Fibroblast of the aortic adventitia (primary cell): ENCODE measurements around the gene BRD7. TPM values are rescaled to one million over a fixed set of nuclear protein-coding genes. Genes with fewer than 3 reads are reported as not detected.

Experiments
- DNase-seq: peaks from one replicate; pipeline ENCODE4 v3.0.0-alpha.2; 2010; ENCODE audit warnings: low read depth
- H3K4me3 ChIP-seq: 2 replicates; pipeline ENCODE4 v1.5.1; 2011; ENCODE audit warnings: low read depth, mild to moderate bottlenecking, control low read depth, low read length, moderate library complexity
- total RNA-seq: library from RNA; depleted of rRNA; stranded (reverse); fragments of >200 nt; gene quantifications from 2 replicates; pipeline ENCODE4 v1.2.3, GENCODE V29; 2012; ENCODE audit warnings: low replicate concordance
- TF ChIP-seq, protein P1 (sequence below): IDR thresholded peaks from 2 replicates; pipeline ENCODE4 v1.5.1; 2011; ENCODE audit warnings: mild to moderate bottlenecking, low read length, control low read depth, inconsistent platforms; ENCODE audit not compliant: insufficient read depth

The BRD7 gene
- total RNA-seq, 1 donor = 34.0 TPM

DNA sequence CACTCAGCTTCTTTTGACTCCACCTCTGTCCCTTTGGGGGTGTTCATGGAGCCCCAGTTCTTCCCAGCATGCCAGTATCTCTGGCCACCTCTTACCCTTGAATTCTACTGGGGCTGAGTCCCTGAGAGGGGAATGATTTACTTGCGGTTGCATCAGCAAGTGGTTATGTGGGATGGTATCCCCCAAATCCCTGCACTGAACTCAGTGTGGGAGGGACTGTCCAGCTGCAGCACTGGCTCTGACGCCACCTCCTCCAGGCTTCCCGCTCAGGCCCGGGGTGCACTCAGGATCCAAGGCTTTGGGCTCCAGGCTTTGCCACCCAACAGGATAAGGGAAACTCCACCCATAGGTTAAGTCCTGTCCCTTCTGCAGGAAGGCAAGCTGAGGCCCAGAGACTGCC is 21.1 kb upstream of the BRD7 start:
- no peak overlapping the region for H3K4me3 ChIP-seq
- no peak for DNase-seq
- TF ChIP-seq, protein P1, sequence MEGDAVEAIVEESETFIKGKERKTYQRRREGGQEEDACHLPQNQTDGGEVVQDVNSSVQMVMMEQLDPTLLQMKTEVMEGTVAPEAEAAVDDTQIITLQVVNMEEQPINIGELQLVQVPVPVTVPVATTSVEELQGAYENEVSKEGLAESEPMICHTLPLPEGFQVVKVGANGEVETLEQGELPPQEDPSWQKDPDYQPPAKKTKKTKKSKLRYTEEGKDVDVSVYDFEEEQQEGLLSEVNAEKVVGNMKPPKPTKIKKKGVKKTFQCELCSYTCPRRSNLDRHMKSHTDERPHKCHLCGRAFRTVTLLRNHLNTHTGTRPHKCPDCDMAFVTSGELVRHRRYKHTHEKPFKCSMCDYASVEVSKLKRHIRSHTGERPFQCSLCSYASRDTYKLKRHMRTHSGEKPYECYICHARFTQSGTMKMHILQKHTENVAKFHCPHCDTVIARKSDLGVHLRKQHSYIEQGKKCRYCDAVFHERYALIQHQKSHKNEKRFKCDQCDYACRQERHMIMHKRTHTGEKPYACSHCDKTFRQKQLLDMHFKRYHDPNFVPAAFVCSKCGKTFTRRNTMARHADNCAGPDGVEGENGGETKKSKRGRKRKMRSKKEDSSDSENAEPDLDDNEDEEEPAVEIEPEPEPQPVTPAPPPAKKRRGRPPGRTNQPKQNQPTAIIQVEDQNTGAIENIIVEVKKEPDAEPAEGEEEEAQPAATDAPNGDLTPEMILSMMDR = no peak

GRCh38 chr16:50388496-50388895 is 19.7 kb upstream of the BRD7 start:
- TF ChIP-seq, protein P1 = no peak
- no peak for DNase-seq
- H3K4me3 ChIP-seq = no peak overlapping the region

DNA sequence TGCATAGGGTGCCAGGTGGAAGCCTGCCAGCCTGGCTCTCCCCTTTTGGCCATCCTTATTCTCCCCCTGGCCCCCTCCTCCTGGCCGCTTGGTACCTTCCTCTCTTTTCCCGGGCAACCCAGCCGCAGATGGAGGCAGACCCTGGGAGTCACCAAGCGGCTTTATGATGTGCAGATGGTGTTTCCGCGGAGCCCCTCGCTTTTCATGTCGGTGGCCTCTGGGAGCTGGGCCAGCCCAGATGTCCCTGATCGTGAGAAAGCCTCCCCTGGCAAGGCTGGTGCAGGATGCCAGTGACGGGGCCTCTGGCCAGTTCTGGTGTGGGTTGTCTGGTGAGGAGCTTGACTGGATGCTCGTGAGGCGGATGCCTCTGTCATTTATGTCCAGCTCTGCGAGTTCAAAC is 18.0 kb upstream of the BRD7 start:
- no peak for DNase-seq
- H3K4me3 ChIP-seq = no peak overlapping the region
- TF ChIP-seq, protein P1 = no peak

DNA sequence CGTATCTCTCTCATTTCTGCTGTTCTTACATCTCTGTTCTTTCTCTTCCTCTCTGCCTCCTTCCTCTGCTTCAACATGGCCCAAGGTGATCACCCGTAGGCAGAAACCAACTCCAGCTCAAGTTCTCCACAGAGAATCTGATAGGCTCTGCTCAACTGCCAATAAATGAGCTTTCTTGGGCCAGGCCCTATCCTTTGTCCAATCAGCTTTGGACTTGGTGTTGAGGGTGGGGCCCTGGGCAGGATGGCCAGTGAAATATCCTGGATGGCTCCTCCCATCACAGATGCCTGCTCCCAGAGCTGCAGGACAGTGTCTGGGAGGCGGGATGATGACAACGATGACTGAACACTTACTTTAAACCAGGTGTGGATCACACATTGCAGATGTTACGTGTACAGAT is 17.4 kb upstream of the BRD7 start:
- TF ChIP-seq, protein P1 = no peak
- DNase-seq = no peak
- no peak overlapping the region for H3K4me3 ChIP-seq

DNA sequence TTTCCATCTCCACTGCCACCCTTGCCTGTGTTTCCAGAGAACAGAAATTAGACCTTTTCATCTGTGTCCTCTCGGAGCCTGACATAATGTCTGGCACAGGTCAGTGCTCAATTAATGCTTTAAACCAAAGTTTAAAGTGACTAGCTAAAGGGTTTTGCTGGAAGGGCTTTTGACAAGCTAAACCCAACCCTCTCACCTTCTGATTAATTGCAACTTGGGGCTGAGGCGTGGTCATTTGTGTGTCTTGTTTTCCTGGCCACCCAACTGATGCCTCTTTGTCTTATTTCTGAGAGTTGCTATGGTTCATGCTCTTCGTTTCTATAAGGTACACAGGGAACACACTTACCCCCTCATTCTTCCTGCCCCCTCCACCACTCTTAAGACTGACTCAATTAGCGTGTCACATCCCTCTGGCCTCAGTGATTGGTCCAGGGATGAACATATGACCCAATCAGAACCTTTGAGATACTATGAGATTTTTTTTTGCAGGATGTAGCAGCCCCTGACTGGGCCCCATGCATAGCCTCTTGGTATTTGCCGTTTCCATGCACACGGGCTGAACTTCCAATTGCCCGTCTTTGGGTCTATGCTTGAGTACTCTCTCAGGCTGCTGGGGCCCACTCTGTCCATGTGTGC is 15.8 kb upstream of the BRD7 start:
- DNase-seq = no peak
- no peak overlapping the region for H3K4me3 ChIP-seq
- TF ChIP-seq, protein P1 = no peak

DNA sequence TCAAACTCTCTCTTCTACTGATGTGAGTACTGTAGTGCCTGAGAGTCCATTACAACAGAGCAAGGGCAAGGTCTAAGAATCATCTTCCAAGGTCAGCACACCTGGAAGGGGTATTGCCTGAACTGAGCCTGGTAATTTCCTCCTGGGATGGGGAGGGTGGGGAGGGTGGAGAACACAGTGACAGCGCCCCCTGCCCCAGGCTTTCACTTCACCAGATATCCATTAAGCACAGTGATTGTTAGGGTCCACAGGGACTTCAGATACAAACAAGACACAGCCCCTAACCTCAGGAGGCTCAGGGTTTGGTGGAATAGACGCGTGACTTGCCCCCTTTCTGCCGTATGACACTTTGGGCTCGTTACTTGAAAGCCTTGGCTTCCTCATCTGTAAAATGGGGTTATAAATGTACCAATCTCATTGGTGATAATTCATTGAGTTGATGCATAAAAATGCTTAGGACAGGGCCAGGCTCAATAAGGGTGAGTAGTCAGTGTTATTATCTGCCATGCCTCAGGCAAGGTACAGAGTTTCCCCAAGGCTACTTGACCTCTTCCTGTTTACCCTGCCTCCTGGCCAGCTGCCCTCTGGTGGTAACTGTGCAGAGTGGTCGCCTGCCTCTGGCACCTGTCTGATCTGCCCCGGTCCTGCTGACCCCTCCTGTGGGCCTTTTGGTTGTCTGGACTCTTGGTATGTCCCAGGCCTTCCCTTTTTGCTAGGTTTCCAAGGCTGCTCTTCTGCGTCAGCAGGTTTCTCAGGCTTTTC is 13.1 kb upstream of the BRD7 start:
- no peak overlapping the region for H3K4me3 ChIP-seq
- TF ChIP-seq, protein P1 = no peak
- no peak for DNase-seq
